ENCODE results near the gene TAPT1.

TAPT1 gene

GRCh38 chr4:16165931-16166330 is 60.3 kb downstream of the TAPT1 start:
- TF ChIP-seq FOXP2 (optimal IDR thresholded peaks at IDR 0.05; ENCODE audit: borderline replicate concordance, extremely low read depth, extremely low read length, insufficient read depth) (no peak), SIN3A (IDR thresholded peaks at IDR 0.05; ENCODE audit: borderline replicate concordance, insufficient read depth, low read length) (no peak), POLR2AphosphoS5 (IDR thresholded peaks at IDR 0.05; ENCODE audit: low read depth, low read length) (no peak), TAF1 (IDR thresholded peaks at IDR 0.05; ENCODE audit: borderline replicate concordance, insufficient read depth, low read length) (no peak)
- TF ChIP-seq, protein P1, sequence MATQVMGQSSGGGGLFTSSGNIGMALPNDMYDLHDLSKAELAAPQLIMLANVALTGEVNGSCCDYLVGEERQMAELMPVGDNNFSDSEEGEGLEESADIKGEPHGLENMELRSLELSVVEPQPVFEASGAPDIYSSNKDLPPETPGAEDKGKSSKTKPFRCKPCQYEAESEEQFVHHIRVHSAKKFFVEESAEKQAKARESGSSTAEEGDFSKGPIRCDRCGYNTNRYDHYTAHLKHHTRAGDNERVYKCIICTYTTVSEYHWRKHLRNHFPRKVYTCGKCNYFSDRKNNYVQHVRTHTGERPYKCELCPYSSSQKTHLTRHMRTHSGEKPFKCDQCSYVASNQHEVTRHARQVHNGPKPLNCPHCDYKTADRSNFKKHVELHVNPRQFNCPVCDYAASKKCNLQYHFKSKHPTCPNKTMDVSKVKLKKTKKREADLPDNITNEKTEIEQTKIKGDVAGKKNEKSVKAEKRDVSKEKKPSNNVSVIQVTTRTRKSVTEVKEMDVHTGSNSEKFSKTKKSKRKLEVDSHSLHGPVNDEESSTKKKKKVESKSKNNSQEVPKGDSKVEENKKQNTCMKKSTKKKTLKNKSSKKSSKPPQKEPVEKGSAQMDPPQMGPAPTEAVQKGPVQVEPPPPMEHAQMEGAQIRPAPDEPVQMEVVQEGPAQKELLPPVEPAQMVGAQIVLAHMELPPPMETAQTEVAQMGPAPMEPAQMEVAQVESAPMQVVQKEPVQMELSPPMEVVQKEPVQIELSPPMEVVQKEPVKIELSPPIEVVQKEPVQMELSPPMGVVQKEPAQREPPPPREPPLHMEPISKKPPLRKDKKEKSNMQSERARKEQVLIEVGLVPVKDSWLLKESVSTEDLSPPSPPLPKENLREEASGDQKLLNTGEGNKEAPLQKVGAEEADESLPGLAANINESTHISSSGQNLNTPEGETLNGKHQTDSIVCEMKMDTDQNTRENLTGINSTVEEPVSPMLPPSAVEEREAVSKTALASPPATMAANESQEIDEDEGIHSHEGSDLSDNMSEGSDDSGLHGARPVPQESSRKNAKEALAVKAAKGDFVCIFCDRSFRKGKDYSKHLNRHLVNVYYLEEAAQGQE (IDR thresholded peaks at IDR 0.05; ENCODE audit: insufficient read depth in 1 of 2, low read depth in 2 of 2, low read length in 2 of 2), result no peak

DNA sequence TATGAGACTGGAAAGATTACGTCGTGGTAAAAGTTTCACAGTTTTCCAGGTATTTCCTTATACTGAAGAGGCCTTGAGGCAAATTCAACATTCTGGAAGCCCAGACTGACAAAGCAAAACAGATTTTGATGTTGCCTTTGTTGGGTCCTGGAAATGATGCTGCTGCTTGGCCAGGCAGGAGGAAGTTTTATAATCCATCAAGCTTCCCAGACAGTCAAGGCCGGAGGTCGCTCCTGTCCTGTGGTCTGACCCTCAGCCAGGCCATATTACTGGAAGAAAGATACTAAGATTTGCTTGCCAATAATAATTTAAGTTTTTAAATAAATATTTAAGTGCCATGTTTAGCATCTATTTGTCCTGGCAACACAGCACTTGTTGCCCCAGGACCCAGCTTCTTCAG is 63.4 kb downstream of the TAPT1 start:
- TF ChIP-seq FOXP2 (optimal IDR thresholded peaks at IDR 0.05; ENCODE audit: borderline replicate concordance, extremely low read depth, extremely low read length, insufficient read depth) (no peak), POLR2AphosphoS5 (IDR thresholded peaks at IDR 0.05; ENCODE audit: low read depth, low read length) (no peak), TAF1 (IDR thresholded peaks at IDR 0.05; ENCODE audit: borderline replicate concordance, insufficient read depth, low read length) (no peak), SIN3A (IDR thresholded peaks at IDR 0.05; ENCODE audit: borderline replicate concordance, insufficient read depth, low read length) (no peak)
- TF ChIP-seq, protein P1 (IDR thresholded peaks at IDR 0.05; ENCODE audit: insufficient read depth in 1 of 2, low read depth in 2 of 2, low read length in 2 of 2), result no peak

DNA sequence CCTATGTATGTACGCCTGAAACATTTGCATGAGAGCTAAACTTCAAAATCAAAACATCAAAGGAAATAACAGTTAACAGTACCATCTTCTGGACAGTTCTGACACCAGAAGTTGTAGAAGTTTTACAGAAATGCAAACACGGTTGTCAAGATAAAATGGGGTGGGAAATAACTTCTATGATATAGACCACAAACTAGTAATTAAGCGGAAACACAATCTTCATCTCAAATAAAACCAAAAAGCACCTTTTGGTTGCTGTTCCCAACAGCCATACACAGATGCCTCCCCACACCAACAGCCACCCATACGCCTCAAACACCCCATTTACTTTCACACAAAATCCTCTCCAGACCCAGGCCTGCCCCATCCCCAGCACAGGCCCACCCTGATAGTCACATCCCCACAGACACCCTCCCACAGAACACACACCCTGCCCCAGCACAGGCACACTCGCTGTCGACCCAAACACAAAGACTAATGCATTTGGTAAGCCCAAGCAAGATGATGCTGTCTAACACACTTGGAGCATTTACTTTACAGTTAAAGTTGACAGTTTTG is 64.3 kb downstream of the TAPT1 start:
- no peak for TF ChIP-seq POLR2AphosphoS5 (IDR thresholded peaks at IDR 0.05; ENCODE audit: low read depth, low read length)

DNA sequence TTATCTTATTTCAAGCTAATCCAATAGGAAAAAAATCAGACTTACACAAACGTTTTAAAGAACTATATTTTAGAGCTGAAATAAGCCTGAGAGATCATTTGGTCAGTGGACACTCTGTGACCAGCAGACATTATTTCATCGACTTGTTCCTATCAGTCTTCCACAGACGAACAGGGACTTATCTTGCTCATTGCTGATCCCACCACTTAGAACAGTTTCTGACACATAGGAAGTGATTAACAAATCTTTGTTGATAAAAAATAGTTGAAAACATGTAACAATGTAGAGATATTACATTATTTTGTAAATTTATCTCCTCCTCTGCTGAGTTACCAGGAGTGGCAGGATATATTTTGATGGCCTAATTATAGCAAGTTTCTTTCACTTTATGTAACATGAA is 65.8 kb downstream of the TAPT1 start:
- TF ChIP-seq TAF1 (IDR thresholded peaks at IDR 0.05; ENCODE audit: borderline replicate concordance, insufficient read depth, low read length), result no peak
- no peak for TF ChIP-seq SIN3A (IDR thresholded peaks at IDR 0.05; ENCODE audit: borderline replicate concordance, insufficient read depth, low read length)
- TF ChIP-seq, protein P1 (IDR thresholded peaks at IDR 0.05; ENCODE audit: insufficient read depth in 1 of 2, low read depth in 2 of 2, low read length in 2 of 2), result no peak
- TF ChIP-seq FOXP2 (optimal IDR thresholded peaks at IDR 0.05; ENCODE audit: borderline replicate concordance, extremely low read depth, extremely low read length, insufficient read depth), result no peak
- TF ChIP-seq POLR2AphosphoS5 (IDR thresholded peaks at IDR 0.05; ENCODE audit: low read depth, low read length), result no peak

DNA sequence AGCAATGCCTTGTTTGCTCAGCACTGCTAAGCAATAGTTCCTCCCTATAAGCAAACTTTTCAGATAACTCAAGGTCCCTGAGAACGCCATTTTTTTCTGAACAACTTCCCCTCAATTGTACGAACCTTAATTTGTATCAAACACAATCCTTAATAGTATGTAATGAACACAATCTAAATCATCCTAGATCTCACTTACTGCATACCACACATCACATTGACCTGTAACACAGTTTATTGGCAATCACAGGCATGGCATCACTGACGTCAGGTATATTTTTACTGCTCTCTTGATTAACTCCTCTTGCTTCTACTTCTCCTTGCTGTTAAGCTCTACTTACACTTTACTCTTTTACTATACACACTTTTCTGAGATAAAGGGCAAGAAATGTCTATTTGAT is 67.0 kb downstream of the TAPT1 start:
- TF ChIP-seq, protein P1 (IDR thresholded peaks at IDR 0.05; ENCODE audit: insufficient read depth in 1 of 2, low read depth in 2 of 2, low read length in 2 of 2), result no peak
- TF ChIP-seq SIN3A (IDR thresholded peaks at IDR 0.05; ENCODE audit: borderline replicate concordance, insufficient read depth, low read length) (no peak), FOXP2 (optimal IDR thresholded peaks at IDR 0.05; ENCODE audit: borderline replicate concordance, extremely low read depth, extremely low read length, insufficient read depth) (no peak), POLR2AphosphoS5 (IDR thresholded peaks at IDR 0.05; ENCODE audit: low read depth, low read length) (no peak), TAF1 (IDR thresholded peaks at IDR 0.05; ENCODE audit: borderline replicate concordance, insufficient read depth, low read length) (no peak)

Data from PFSK-1 (cell line).